ENCODE data around the gene CEACAM20.
"Not testable (repeated sequence)": the region's sequence is repeated elsewhere in the genome, so short reads cannot be mapped to it uniquely, and the experiment has no call there.

Gene CEACAM20

GRCh38 chr19:44563086-44563655 lies 33.7 kb upstream of the CEACAM20 start:
- Mint-ChIP-seq H3K27me3 (peaks cover 18% of the 10 kb centered on the region), H3K4me1 (ENCODE audit: low read depth) (peaks cover 18% of the 10 kb centered on the region)
- H3K9me3 Mint-ChIP-seq; H3K4me3 Mint-ChIP-seq; intact Hi-C loops (cut with micrococcal nuclease); H3K27ac Mint-ChIP-seq; H3K36me3 Mint-ChIP-seq (ENCODE audit: low read depth): not testable (repeated sequence)

- Mint-ChIP-seq H3K36me3 (ENCODE audit: low read depth) (no peaks in the 10 kb centered on the region), H3K4me1 (ENCODE audit: low read depth) (no peaks in the 10 kb centered on the region), H3K27ac (no peak overlapping the region), H3K9me3 (no peaks in the 10 kb centered on the region), H3K4me3 (no peak overlapping the region), H3K27me3 (peaks cover 22% of the 10 kb centered on the region)
- intact Hi-C loops (cut with micrococcal nuclease): no loop called here
Measured at GRCh38 chr19:44557933-44558332, 28.5 kb upstream of the CEACAM20 start.

GRCh38 chr19:44554641-44555246 lies 25.3 kb upstream of the CEACAM20 start:
- no peak overlapping the region for H3K27ac Mint-ChIP-seq
- no peak overlapping the region for H3K4me3 Mint-ChIP-seq
- peaks cover 11% of the 10 kb centered on the region for H3K27me3 Mint-ChIP-seq
- intact Hi-C loops (cut with micrococcal nuclease): no loop called here
- no peaks in the 10 kb centered on the region for H3K36me3 Mint-ChIP-seq (ENCODE audit: low read depth)
- H3K4me1 Mint-ChIP-seq (ENCODE audit: low read depth): no peaks in the 10 kb centered on the region
- no peaks in the 10 kb centered on the region for H3K9me3 Mint-ChIP-seq

- intact Hi-C loops (cut with micrococcal nuclease): no loop called here
- H3K9me3 Mint-ChIP-seq: no peaks in the 10 kb centered on the region
- no peaks in the 10 kb centered on the region for H3K36me3 Mint-ChIP-seq (ENCODE audit: low read depth)
- H3K4me1 Mint-ChIP-seq (ENCODE audit: low read depth): no peaks in the 10 kb centered on the region
- peaks cover 19% of the 10 kb centered on the region for H3K27me3 Mint-ChIP-seq
- no peak overlapping the region for H3K27ac Mint-ChIP-seq
- no peak overlapping the region for H3K4me3 Mint-ChIP-seq
Measured at GRCh38 chr19:44553478-44554171, 24.1 kb upstream of the CEACAM20 start.

- intact Hi-C loops (cut with micrococcal nuclease): no loop called here
- no peak overlapping the region for H3K4me3 Mint-ChIP-seq
Measured at GRCh38 chr19:44552324-44552723, 22.8 kb upstream of the CEACAM20 start.

GRCh38 chr19:44551850-44552249 lies 22.4 kb upstream of the CEACAM20 start:
- no peaks in the 10 kb centered on the region for H3K36me3 Mint-ChIP-seq (ENCODE audit: low read depth)
- no peak overlapping the region for H3K27ac Mint-ChIP-seq
- peaks cover 22% of the 10 kb centered on the region for H3K27me3 Mint-ChIP-seq
- intact Hi-C loops (cut with micrococcal nuclease): no loop called here
- no peak overlapping the region for H3K4me3 Mint-ChIP-seq
- no peaks in the 10 kb centered on the region for H3K4me1 Mint-ChIP-seq (ENCODE audit: low read depth)
- no peaks in the 10 kb centered on the region for H3K9me3 Mint-ChIP-seq

More at GRCh38 chr19:44552324-44552723, 22.8 kb upstream of the CEACAM20 start:
- Mint-ChIP-seq H3K27me3 (peaks cover 18% of the 10 kb centered on the region), H3K9me3 (no peaks in the 10 kb centered on the region), H3K27ac (no peak overlapping the region), H3K4me1 (ENCODE audit: low read depth) (no peaks in the 10 kb centered on the region), H3K36me3 (ENCODE audit: low read depth) (no peaks in the 10 kb centered on the region)

- H3K27ac Mint-ChIP-seq; H3K4me3 Mint-ChIP-seq; H3K4me1 Mint-ChIP-seq (ENCODE audit: low read depth); H3K36me3 Mint-ChIP-seq (ENCODE audit: low read depth); intact Hi-C loops (cut with micrococcal nuclease); H3K9me3 Mint-ChIP-seq: not testable (repeated sequence)
- peaks cover 20% of the 10 kb centered on the region for H3K27me3 Mint-ChIP-seq
Measured at GRCh38 chr19:44550976-44551375, 21.5 kb upstream of the CEACAM20 start.

- intact Hi-C loops (cut with micrococcal nuclease): no loop called here
- no peak overlapping the region for H3K27ac Mint-ChIP-seq
- peaks cover 20% of the 10 kb centered on the region for H3K27me3 Mint-ChIP-seq
- no peaks in the 10 kb centered on the region for H3K9me3 Mint-ChIP-seq
- H3K36me3 Mint-ChIP-seq (ENCODE audit: low read depth): no peaks in the 10 kb centered on the region
- H3K4me3 Mint-ChIP-seq: no peak overlapping the region
- H3K4me1 Mint-ChIP-seq (ENCODE audit: low read depth): no peaks in the 10 kb centered on the region
Measured at GRCh38 chr19:44549507-44549906, 20.0 kb upstream of the CEACAM20 start.

- Mint-ChIP-seq H3K27ac (no peak overlapping the region), H3K9me3 (no peaks in the 10 kb centered on the region), H3K36me3 (ENCODE audit: low read depth) (no peaks in the 10 kb centered on the region), H3K4me3 (no peak overlapping the region), H3K4me1 (ENCODE audit: low read depth) (no peaks in the 10 kb centered on the region), H3K27me3 (peaks cover 24% of the 10 kb centered on the region)
- intact Hi-C loops (cut with micrococcal nuclease): no loop called here
Measured at GRCh38 chr19:44548736-44549135, 19.3 kb upstream of the CEACAM20 start.

GRCh38 chr19:44544031-44544430 lies 14.6 kb upstream of the CEACAM20 start:
- intact Hi-C loops (cut with micrococcal nuclease): no loop called here
- Mint-ChIP-seq H3K4me3 (no peak overlapping the region), H3K27me3 (peaks cover 20% of the 10 kb centered on the region), H3K4me1 (ENCODE audit: low read depth) (no peaks in the 10 kb centered on the region), H3K36me3 (ENCODE audit: low read depth) (no peaks in the 10 kb centered on the region), H3K9me3 (no peaks in the 10 kb centered on the region), H3K27ac (no peak overlapping the region)

- no peaks in the 10 kb centered on the region for H3K36me3 Mint-ChIP-seq (ENCODE audit: low read depth)
- intact Hi-C loops (cut with micrococcal nuclease): no loop called here
- no peaks in the 10 kb centered on the region for H3K4me1 Mint-ChIP-seq (ENCODE audit: low read depth)
- H3K27ac Mint-ChIP-seq: no peak overlapping the region
- H3K4me3 Mint-ChIP-seq: no peak overlapping the region
- H3K9me3 Mint-ChIP-seq: no peaks in the 10 kb centered on the region
- peaks cover 22% of the 10 kb centered on the region for H3K27me3 Mint-ChIP-seq
Measured at GRCh38 chr19:44542671-44543070, 13.2 kb upstream of the CEACAM20 start.

GRCh38 chr19:44540736-44541135 lies 11.3 kb upstream of the CEACAM20 start:
- intact Hi-C loops (cut with micrococcal nuclease): no loop called here
- peaks cover 21% of the 10 kb centered on the region for H3K27me3 Mint-ChIP-seq
- H3K36me3 Mint-ChIP-seq (ENCODE audit: low read depth): no peaks in the 10 kb centered on the region
- H3K4me1 Mint-ChIP-seq (ENCODE audit: low read depth): no peaks in the 10 kb centered on the region
- no peak overlapping the region for H3K27ac Mint-ChIP-seq
- no peaks in the 10 kb centered on the region for H3K9me3 Mint-ChIP-seq
- H3K4me3 Mint-ChIP-seq: no peak overlapping the region

- Mint-ChIP-seq H3K9me3 (no peaks in the 10 kb centered on the region), H3K36me3 (ENCODE audit: low read depth) (no peaks in the 10 kb centered on the region), H3K4me1 (ENCODE audit: low read depth) (no peaks in the 10 kb centered on the region), H3K27me3 (peaks cover 25% of the 10 kb centered on the region), H3K4me3 (no peak overlapping the region), H3K27ac (no peak overlapping the region)
- intact Hi-C loops (cut with micrococcal nuclease): no loop called here
Measured at GRCh38 chr19:44539991-44540390, 10.5 kb upstream of the CEACAM20 start.

- H3K4me3 Mint-ChIP-seq: no peak overlapping the region
- H3K9me3 Mint-ChIP-seq: no peaks in the 10 kb centered on the region
- intact Hi-C loops (cut with micrococcal nuclease): no loop called here
- H3K27me3 Mint-ChIP-seq: peaks cover 26% of the 10 kb centered on the region
- no peak overlapping the region for H3K27ac Mint-ChIP-seq
- no peaks in the 10 kb centered on the region for H3K36me3 Mint-ChIP-seq (ENCODE audit: low read depth)
- H3K4me1 Mint-ChIP-seq (ENCODE audit: low read depth): no peaks in the 10 kb centered on the region
Measured at GRCh38 chr19:44539236-44539826, 9.9 kb upstream of the CEACAM20 start.
